D721Med (cell line): ENCODE results near the gene MYOZ3.

Experiments
- DNase-seq: peaks from one replicate; pipeline ENCODE4 v3.0.0; 2011; ENCODE audit warnings: low spot score; ENCODE audit not compliant: insufficient read length
- FAIRE-seq: peaks from 2 replicates; lab custom pipeline; 2011; peaks lifted over from hg19 to GRCh38; lab: Jason Lieb, UNC
- CTCF ChIP-seq: IDR thresholded peaks from 2 replicates; pipeline ENCODE4 v1.5.1; 2012; ENCODE audit warnings: mild to moderate bottlenecking, control low read depth; ENCODE audit not compliant: insufficient read depth; ENCODE audit errors: missing control alignments

Gene MYOZ3

GRCh38 chr5:150642991-150643710, 17.9 kb upstream of the MYOZ3 start:
- FAIRE-seq, result no peak
- TF ChIP-seq CTCF, result no peak
- DNase-seq, result no peak

- no peak for FAIRE-seq
- no peak for DNase-seq
- TF ChIP-seq CTCF, result no peak
Observed at GRCh38 chr5:150644058-150644457, 17.0 kb upstream of the MYOZ3 start.

GRCh38 chr5:150644514-150644913, 16.5 kb upstream of the MYOZ3 start:
- no peak for DNase-seq
- FAIRE-seq, result no peak
- TF ChIP-seq CTCF, result no peak

- no peak for TF ChIP-seq CTCF
- FAIRE-seq, result no peak
- DNase-seq, result no peak
Observed at GRCh38 chr5:150645070-150645700, 15.9 kb upstream of the MYOZ3 start.

- FAIRE-seq, result no peak
- no peak for DNase-seq
- no peak for TF ChIP-seq CTCF
Observed at GRCh38 chr5:150647275-150648251, 13.5 kb upstream of the MYOZ3 start.

- FAIRE-seq (no peak), DNase-seq (no peak)
- TF ChIP-seq CTCF, result no peak
Observed at GRCh38 chr5:150648294-150649107, 12.6 kb upstream of the MYOZ3 start.
